Measurements from ENCODE around the gene STIM2.

STIM2 gene

GRCh38 chr4:26837993-26838842 lies 22.4 kb upstream of the STIM2 start:
- DNase-seq, result no peak

- no peak for DNase-seq
These were observed 21.6 kb upstream of the STIM2 start for GRCh38 chr4:26839016-26839415.

GRCh38 chr4:26839534-26839951 lies 21.1 kb upstream of the STIM2 start:
- no peak for DNase-seq

- no peak for DNase-seq
These were observed 19.9 kb upstream of the STIM2 start for GRCh38 chr4:26840786-26841185.

- no peak for DNase-seq
These were observed 17.7 kb upstream of the STIM2 start for GRCh38 chr4:26842911-26843310.

GRCh38 chr4:26850528-26850927 lies 10.1 kb upstream of the STIM2 start:
- DNase-seq, result no peak

- DNase-seq, result no peak
These were observed 9.5 kb upstream of the STIM2 start for GRCh38 chr4:26851129-26851528.

GRCh38 chr4:26854701-26855100 lies 5.9 kb upstream of the STIM2 start:
- DNase-seq, result no peak

GRCh38 chr4:26856906-26857277 lies 3.7 kb upstream of the STIM2 start:
- DNase-seq, result no peak

- peak; percentile 92 for DNase-seq
These were observed 3.2 kb upstream of the STIM2 start for GRCh38 chr4:26857278-26858034.

GRCh38 chr4:26858035-26858918 lies 2.4 kb upstream of the STIM2 start:
- DNase-seq, result no peak

- peak; percentile 76 for DNase-seq
These were observed 1.7 kb upstream of the STIM2 start for GRCh38 chr4:26858947-26859401.

GRCh38 chr4:26859762-26860156 lies 882 bp upstream of the STIM2 start:
- peak; percentile 25 for DNase-seq

- DNase-seq, result peak; percentile 58
These were observed 337 bp downstream of the STIM2 start for GRCh38 chr4:26860922-26861433.

GRCh38 chr4:26861434-26862186 lies 969 bp downstream of the STIM2 start:
- DNase-seq, result peak; percentile 79

- no peak for DNase-seq
These were observed 1.8 kb downstream of the STIM2 start for GRCh38 chr4:26862381-26862915.

GRCh38 chr4:26863512-26863911 lies 2.9 kb downstream of the STIM2 start:
- no peak for DNase-seq

- DNase-seq, result peak; percentile 42
These were observed 4.3 kb downstream of the STIM2 start for GRCh38 chr4:26864899-26865298.

GRCh38 chr4:26866203-26866602 lies 5.6 kb downstream of the STIM2 start:
- DNase-seq, result no peak

GRCh38 chr4:26866781-26867180 lies 6.1 kb downstream of the STIM2 start:
- DNase-seq, result no peak

GRCh38 chr4:26867914-26868684 lies 7.5 kb downstream of the STIM2 start:
- DNase-seq, result no peak
